Keratinocyte (primary cell): ENCODE measurements around the gene GJB6. TPM values are rescaled to one million over a fixed set of nuclear protein-coding genes. Genes with fewer than 3 reads are reported as not detected.

Experiments
- DNase-seq: peaks from one replicate; pipeline ENCODE4 v3.0.0-alpha.2; 2011; ENCODE audit warnings: low read depth, missing footprints, low spot score
- FAIRE-seq: peaks from 2 replicates; lab custom pipeline; 2011; peaks lifted over from hg19 to GRCh38; lab: Jason Lieb, UNC
- H2AFZ ChIP-seq: 2 replicates; pipeline ENCODE4 v1.6.0; 2012; ENCODE audit warnings: low read length, control low read depth, inconsistent platforms; ENCODE audit not compliant: control insufficient read depth
- H3K27ac ChIP-seq: 2 replicates; pipeline ENCODE4 v1.5.1; 2011; ENCODE audit warnings: low read length; ENCODE audit not compliant: control insufficient read depth, insufficient read depth
- H3K27me3 ChIP-seq: 3 replicates; pipeline ENCODE4 v1.6.0; 2011; ENCODE audit warnings: low read length; ENCODE audit not compliant: control insufficient read depth, insufficient read depth; ENCODE audit errors: extremely low read depth
- H3K36me3 ChIP-seq, 2 experiments: 2 replicates in 1 of 2; 3 replicates in 1 of 2; pipeline ENCODE4 v1.5.1; 2011; ENCODE audit warnings: low read length in 2 of 2, mild to moderate bottlenecking in 1 of 2; ENCODE audit not compliant: control insufficient read depth in 2 of 2, insufficient read depth in 2 of 2; ENCODE audit errors: extremely low read depth in 1 of 2
- H3K4me1 ChIP-seq: 3 replicates; pipeline ENCODE4 v1.5.1; 2011; ENCODE audit warnings: low read length; ENCODE audit not compliant: control insufficient read depth, insufficient read depth; ENCODE audit errors: extremely low read depth
- H3K4me2 ChIP-seq: 3 replicates; pipeline ENCODE4 v1.6.0; 2011; ENCODE audit warnings: low read depth, low read length; ENCODE audit not compliant: control insufficient read depth, insufficient read depth; ENCODE audit errors: extremely low read depth
- H3K4me3 ChIP-seq, 3 experiments: fragments of 200-600 bp in 1 of 3; sonication (generic) in 1 of 3; 2 replicates in 2 of 3; 3 replicates in 1 of 3; pipeline ENCODE4 v1.5.1; 2011 to 2016; ENCODE audit warnings: low read length in 3 of 3, mild to moderate bottlenecking in 3 of 3, control low read depth in 2 of 3, inconsistent platforms in 1 of 3, low read depth in 1 of 3, mixed read lengths in 1 of 3, mixed run types in 1 of 3, moderate library complexity in 1 of 3; ENCODE audit not compliant: control insufficient read depth in 2 of 3, insufficient read depth in 2 of 3; ENCODE audit errors: extremely low read depth in 1 of 3
- H3K79me2 ChIP-seq: 2 replicates; pipeline ENCODE4 v1.6.0; 2012; ENCODE audit warnings: low read length; ENCODE audit not compliant: control insufficient read depth, insufficient read depth
- H3K9ac ChIP-seq: 3 replicates; pipeline ENCODE4 v1.6.0; 2011; ENCODE audit warnings: low read length; ENCODE audit not compliant: control insufficient read depth, insufficient read depth; ENCODE audit errors: extremely low read depth
- H3K9me1 ChIP-seq: 3 replicates; pipeline ENCODE4 v1.6.0; 2011; ENCODE audit warnings: low read length; ENCODE audit not compliant: control insufficient read depth, insufficient read depth; ENCODE audit errors: extremely low read depth
- H3K9me3 ChIP-seq: 2 replicates; pipeline ENCODE4 v1.5.1; 2012; ENCODE audit warnings: low read depth, low read length; ENCODE audit not compliant: control insufficient read depth
- H4K20me1 ChIP-seq: 3 replicates; pipeline ENCODE4 v1.6.0; 2011; ENCODE audit warnings: low read length; ENCODE audit not compliant: control insufficient read depth, insufficient read depth; ENCODE audit errors: extremely low read depth
- EZH2 ChIP-seq: IDR thresholded peaks from one replicate; pipeline ENCODE4 v1.6.1; 2012; ENCODE audit warnings: inconsistent platforms, mild to moderate bottlenecking, low read length, moderate library complexity
- dilution Hi-C: fragments of 300-500 bp; cut with MboI; formaldehyde crosslinking; loops from one replicate; pipeline ENCODE4 v1.7.0; 2020; ENCODE audit warnings: low sequenced_read_pairs; ENCODE audit not compliant: extremely low pct_ligation_motif_present
- polyA plus RNA-seq, 5 experiments: library from polyadenylated mRNA; depleted of rRNA in 3 of 5; stranded (reverse) in 3 of 5; stranded (forward) in 1 of 5; unstranded in 1 of 5; fragments of >200 nt; gene quantifications; 1 replicate in 1 of 5; 2 replicates in 3 of 5; 3 replicates in 1 of 5; pipeline versions ENCODE4 v1.2.1 to v1.2.3, GENCODE V29; 2011 to 2012; ENCODE audit warnings: missing spikeins in 2 of 5, low read depth in 1 of 5, low replicate concordance in 1 of 5
- TF ChIP-seq, protein P1 (sequence below), 3 experiments: IDR thresholded peaks in 1 of 3; conservative IDR thresholded peaks in 1 of 3; optimal IDR thresholded peaks in 1 of 3; 2 replicates in 2 of 3; 3 replicates in 1 of 3; pipeline versions ENCODE3 to v1.5.1; 2011; ENCODE audit warnings: low read length in 3 of 3, mild to moderate bottlenecking in 3 of 3, moderate library complexity in 2 of 3, control low read depth in 1 of 3, inconsistent platforms in 1 of 3; ENCODE audit not compliant: insufficient read depth in 2 of 3; ENCODE audit errors: extremely low read depth in 1 of 3

Gene GJB6
- polyA plus RNA-seq, 1 donor (not counting 4 experiments of a cell fraction or from before 2014, with no cell fraction given): 11.2 TPM

GRCh38 chr13:20271441-20271840 lies 39.3 kb upstream of the GJB6 start:
- FAIRE-seq (no peak), DNase-seq (no peak)
- Histone ChIP-seq H3K27me3 (no peaks in the 10 kb centered on the region), H3K9me1 (peaks cover 2% of the 10 kb centered on the region), H3K36me3 (no peaks in the 10 kb centered on the region), H3K27ac (no peak overlapping the region), H3K79me2 (no peaks in the 10 kb centered on the region), H3K9me3 (no peaks in the 10 kb centered on the region), H3K4me2 (no peak overlapping the region), H2AFZ (no peak overlapping the region), H3K4me3 (no peak overlapping the region), H3K9ac (no peak overlapping the region), H4K20me1 (no peaks in the 10 kb centered on the region), H3K4me1 (peaks cover 29% of the 10 kb centered on the region)
- dilution Hi-C loops: no loop called here
- TF ChIP-seq, protein P1, sequence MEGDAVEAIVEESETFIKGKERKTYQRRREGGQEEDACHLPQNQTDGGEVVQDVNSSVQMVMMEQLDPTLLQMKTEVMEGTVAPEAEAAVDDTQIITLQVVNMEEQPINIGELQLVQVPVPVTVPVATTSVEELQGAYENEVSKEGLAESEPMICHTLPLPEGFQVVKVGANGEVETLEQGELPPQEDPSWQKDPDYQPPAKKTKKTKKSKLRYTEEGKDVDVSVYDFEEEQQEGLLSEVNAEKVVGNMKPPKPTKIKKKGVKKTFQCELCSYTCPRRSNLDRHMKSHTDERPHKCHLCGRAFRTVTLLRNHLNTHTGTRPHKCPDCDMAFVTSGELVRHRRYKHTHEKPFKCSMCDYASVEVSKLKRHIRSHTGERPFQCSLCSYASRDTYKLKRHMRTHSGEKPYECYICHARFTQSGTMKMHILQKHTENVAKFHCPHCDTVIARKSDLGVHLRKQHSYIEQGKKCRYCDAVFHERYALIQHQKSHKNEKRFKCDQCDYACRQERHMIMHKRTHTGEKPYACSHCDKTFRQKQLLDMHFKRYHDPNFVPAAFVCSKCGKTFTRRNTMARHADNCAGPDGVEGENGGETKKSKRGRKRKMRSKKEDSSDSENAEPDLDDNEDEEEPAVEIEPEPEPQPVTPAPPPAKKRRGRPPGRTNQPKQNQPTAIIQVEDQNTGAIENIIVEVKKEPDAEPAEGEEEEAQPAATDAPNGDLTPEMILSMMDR (optimal IDR thresholded peaks at IDR 0.05 in 1 of 3, IDR thresholded peaks at IDR 0.05 in 1 of 3, conservative IDR thresholded peaks at IDR 0.05 in 1 of 3; ENCODE audit: extremely low read depth in 1 of 3, insufficient read depth in 2 of 3, low read length in 3 of 3): no peak
- no peak for TF ChIP-seq EZH2

DNA sequence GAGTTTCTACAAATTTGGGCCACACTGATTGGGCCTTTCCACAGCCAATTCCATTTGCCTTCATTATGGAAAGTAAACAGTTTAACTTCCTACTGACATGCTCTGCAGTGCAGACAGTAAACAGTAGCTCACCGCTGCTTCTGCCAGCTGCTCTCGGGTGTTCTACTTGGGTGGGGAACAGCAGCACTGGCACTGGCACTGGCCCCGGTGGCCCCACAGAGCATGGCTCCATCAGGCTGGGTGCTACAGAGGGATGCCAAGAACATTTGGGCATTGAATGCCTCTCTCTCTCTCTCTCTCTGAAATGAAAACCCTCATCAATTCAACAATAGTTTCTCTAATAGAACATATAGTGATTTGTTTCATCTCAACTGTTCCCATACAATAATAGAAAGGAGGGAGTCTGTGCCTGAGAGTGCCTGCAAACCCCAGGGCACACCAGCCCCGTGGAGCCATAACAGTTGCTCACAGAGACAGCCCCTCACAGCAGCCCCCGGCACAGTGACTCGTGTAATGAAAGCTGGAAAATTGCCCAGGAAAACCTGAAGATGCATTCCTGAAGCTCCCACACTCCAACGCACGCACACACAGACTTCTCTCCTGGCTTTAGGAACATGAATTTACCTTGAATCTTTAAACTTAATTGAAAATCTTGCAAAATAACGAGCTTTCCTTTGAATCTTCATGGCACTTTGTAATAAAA lies 38.2 kb upstream of the GJB6 start:
- dilution Hi-C loops: no loop called here
- DNase-seq: no peak
- Histone ChIP-seq H3K4me3 (no peak overlapping the region), H3K9me3 (no peaks in the 10 kb centered on the region), H3K9ac (peak overlapping the region; percentile 6), H3K27me3 (no peaks in the 10 kb centered on the region), H3K4me2 (peak overlapping the region; percentile 69), H3K79me2 (no peaks in the 10 kb centered on the region), H4K20me1 (no peaks in the 10 kb centered on the region), H3K4me1 (peaks cover 29% of the 10 kb centered on the region), H3K27ac (peak overlapping the region; percentile 8), H3K9me1 (peaks cover 2% of the 10 kb centered on the region), H3K36me3 (no peaks in the 10 kb centered on the region), H2AFZ (peak overlapping the region; percentile 86)
- TF ChIP-seq EZH2: no peak
- TF ChIP-seq, protein P1 (optimal IDR thresholded peaks at IDR 0.05 in 1 of 3, IDR thresholded peaks at IDR 0.05 in 1 of 3, conservative IDR thresholded peaks at IDR 0.05 in 1 of 3; ENCODE audit: extremely low read depth in 1 of 3, insufficient read depth in 2 of 3, low read length in 3 of 3): no peak
- FAIRE-seq: peak; percentile 90
